Neural progenitor cell (in vitro differentiated cells): ENCODE measurements around the gene NAB2.

ENCODE experiments used
- EZH2 ChIP-seq: fragments of 200-600 bp; sonication (generic); IDR thresholded peaks from 2 replicates; pipeline ENCODE4 v1.6.1; 2017; ENCODE audit warnings: antibody characterized with exemption, mild to moderate bottlenecking, moderate library complexity
- TF ChIP-seq, protein P1 (sequence below): fragments of 200-600 bp; sonication (generic); IDR thresholded peaks from 2 replicates; pipeline ENCODE4 v1.5.1; 2017; ENCODE audit warnings: antibody characterized with exemption, mild to moderate bottlenecking

DNA sequence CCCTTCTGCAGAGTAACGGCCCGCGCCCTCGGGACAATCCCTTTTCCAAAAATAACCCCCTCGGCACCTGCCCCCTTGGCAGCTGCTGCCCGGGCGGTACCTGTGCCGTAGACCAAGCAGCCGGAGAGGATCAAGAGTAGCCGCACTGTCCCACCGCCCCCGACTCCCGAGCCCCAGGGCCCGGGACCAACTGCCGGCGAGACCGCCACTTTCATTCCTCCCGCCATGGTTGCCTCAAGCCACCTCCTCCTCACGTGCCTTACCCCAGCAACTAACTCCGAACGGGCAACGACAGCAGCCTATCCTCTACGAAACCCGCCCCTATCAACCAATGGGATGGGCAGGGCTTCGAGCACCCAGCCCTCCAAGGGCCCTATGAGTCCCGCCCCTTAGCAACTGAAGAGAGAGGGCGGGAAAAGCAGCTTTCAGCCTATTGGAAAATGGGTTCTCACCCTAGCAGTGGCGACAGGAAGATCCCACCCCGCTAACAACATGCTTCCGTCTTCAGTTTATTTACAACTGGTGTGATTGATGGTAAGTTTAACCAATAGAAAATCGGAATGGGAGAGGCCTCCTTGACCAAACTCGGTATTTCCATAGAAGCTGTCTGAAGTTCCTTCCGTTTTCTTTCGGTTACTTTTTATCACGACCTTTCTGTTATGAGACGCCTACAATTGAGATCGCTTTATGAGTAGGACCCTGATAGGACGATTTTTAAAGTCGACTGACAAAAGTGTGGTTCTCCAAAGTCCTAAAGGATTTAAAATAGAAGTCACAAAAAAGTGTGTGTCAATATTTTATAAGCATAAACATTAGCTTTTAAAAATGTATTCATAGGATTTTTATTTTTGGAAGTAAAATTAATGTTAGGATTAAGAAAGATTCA lies 10.2 kb upstream of the NAB2 start, which contains the start of gene NEMP1:
- TF ChIP-seq, protein P1, sequence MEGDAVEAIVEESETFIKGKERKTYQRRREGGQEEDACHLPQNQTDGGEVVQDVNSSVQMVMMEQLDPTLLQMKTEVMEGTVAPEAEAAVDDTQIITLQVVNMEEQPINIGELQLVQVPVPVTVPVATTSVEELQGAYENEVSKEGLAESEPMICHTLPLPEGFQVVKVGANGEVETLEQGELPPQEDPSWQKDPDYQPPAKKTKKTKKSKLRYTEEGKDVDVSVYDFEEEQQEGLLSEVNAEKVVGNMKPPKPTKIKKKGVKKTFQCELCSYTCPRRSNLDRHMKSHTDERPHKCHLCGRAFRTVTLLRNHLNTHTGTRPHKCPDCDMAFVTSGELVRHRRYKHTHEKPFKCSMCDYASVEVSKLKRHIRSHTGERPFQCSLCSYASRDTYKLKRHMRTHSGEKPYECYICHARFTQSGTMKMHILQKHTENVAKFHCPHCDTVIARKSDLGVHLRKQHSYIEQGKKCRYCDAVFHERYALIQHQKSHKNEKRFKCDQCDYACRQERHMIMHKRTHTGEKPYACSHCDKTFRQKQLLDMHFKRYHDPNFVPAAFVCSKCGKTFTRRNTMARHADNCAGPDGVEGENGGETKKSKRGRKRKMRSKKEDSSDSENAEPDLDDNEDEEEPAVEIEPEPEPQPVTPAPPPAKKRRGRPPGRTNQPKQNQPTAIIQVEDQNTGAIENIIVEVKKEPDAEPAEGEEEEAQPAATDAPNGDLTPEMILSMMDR = no peak
- TF ChIP-seq EZH2 = no peak
